H9 (cell line): ENCODE data around the gene AKAP1. TPM values are rescaled to one million over a fixed set of nuclear protein-coding genes. Genes with fewer than 3 reads are reported as not detected.

ENCODE experiments used
- DNase-seq: peaks from one replicate; pipeline ENCODE4 v3.0.0-alpha.2; 2017
- H2AFZ ChIP-seq: one replicate; pipeline ENCODE4 v1.6.1; 2013; ENCODE audit warnings: mild to moderate bottlenecking, low read length, control low read depth, moderate library complexity
- H2AK5ac ChIP-seq: 2 replicates; pipeline ENCODE4 v1.6.1; 2013; ENCODE audit warnings: low read length, control low read depth, mixed read lengths; ENCODE audit not compliant: insufficient read length
- H2BK120ac ChIP-seq: one replicate; pipeline ENCODE4 v1.6.1; 2013; ENCODE audit warnings: low read depth, mild to moderate bottlenecking, low read length, control low read depth, inconsistent platforms; ENCODE audit not compliant: poor library complexity, severe bottlenecking
- H2BK12ac ChIP-seq: 2 replicates; pipeline ENCODE4 v1.6.1; 2013; ENCODE audit warnings: low read length, control low read depth, mixed read lengths, low read depth; ENCODE audit not compliant: insufficient read length
- H2BK15ac ChIP-seq: 2 replicates; pipeline ENCODE4 v1.6.1; 2013; ENCODE audit warnings: low read depth, low read length, control low read depth
- H2BK20ac ChIP-seq: one replicate; pipeline ENCODE4 v1.6.1; 2013; ENCODE audit warnings: low read depth, mild to moderate bottlenecking, low read length, control low read depth, inconsistent platforms; ENCODE audit not compliant: poor library complexity, severe bottlenecking
- H2BK5ac ChIP-seq: 2 replicates; pipeline ENCODE4 v1.6.1; 2013; ENCODE audit warnings: low read length, control low read depth, mixed read lengths; ENCODE audit not compliant: insufficient read length
- H3K14ac ChIP-seq: 2 replicates; pipeline ENCODE4 v1.6.1; 2013; ENCODE audit warnings: low read length, control low read depth; ENCODE audit not compliant: insufficient read depth
- H3K18ac ChIP-seq: 2 replicates; pipeline ENCODE4 v1.6.1; 2013; ENCODE audit warnings: low read depth, mild to moderate bottlenecking, mixed read lengths, low read length, control low read depth; ENCODE audit not compliant: insufficient read length
- H3K23ac ChIP-seq: 2 replicates; pipeline ENCODE4 v1.6.1; 2013; ENCODE audit warnings: low read length, control low read depth, mixed read lengths, low read depth; ENCODE audit not compliant: insufficient read length
- H3K23me2 ChIP-seq: 2 replicates; pipeline ENCODE4 v1.6.1; 2013; ENCODE audit warnings: low read depth, mild to moderate bottlenecking, mixed read lengths, low read length, control low read depth; ENCODE audit not compliant: insufficient read length, poor library complexity, severe bottlenecking
- H3K27ac ChIP-seq: 2 replicates; pipeline ENCODE4 v1.5.1; 2013; ENCODE audit warnings: low read length, control low read depth, mixed read lengths, low read depth; ENCODE audit not compliant: insufficient read length
- H3K27me3 ChIP-seq: 2 replicates; pipeline ENCODE4 v1.6.1; 2013; ENCODE audit warnings: low read length, control low read depth, inconsistent platforms; ENCODE audit not compliant: insufficient read depth
- H3K4ac ChIP-seq: 2 replicates; pipeline ENCODE4 v1.6.1; 2013; ENCODE audit warnings: low read depth, mild to moderate bottlenecking, control low read depth, inconsistent platforms, low read length, moderate library complexity
- H3K4me1 ChIP-seq: 2 replicates; pipeline ENCODE4 v1.6.1; 2013; ENCODE audit warnings: low read length, control low read depth, inconsistent platforms; ENCODE audit not compliant: insufficient read depth
- H3K4me2 ChIP-seq: 2 replicates; pipeline ENCODE4 v1.6.1; 2013; ENCODE audit warnings: low read length, control low read depth, mixed read lengths; ENCODE audit not compliant: insufficient read length, insufficient read depth
- H3K56ac ChIP-seq: 2 replicates; pipeline ENCODE4 v1.6.1; 2013; ENCODE audit warnings: low read depth, mild to moderate bottlenecking, mixed read lengths, low read length, control low read depth; ENCODE audit not compliant: insufficient read length
- H3K79me1 ChIP-seq: 2 replicates; pipeline ENCODE4 v1.6.1; 2013; ENCODE audit warnings: low read depth, mild to moderate bottlenecking, moderate library complexity, low read length, control low read depth, inconsistent platforms; ENCODE audit not compliant: insufficient read depth, poor library complexity, severe bottlenecking
- H3K79me2 ChIP-seq: 2 replicates; pipeline ENCODE4 v1.6.1; 2013; ENCODE audit warnings: low read length, control low read depth, inconsistent platforms; ENCODE audit not compliant: insufficient read depth
- H3K9ac ChIP-seq: 2 replicates; pipeline ENCODE4 v1.6.1; 2013; ENCODE audit warnings: low read length, control low read depth, mixed read lengths; ENCODE audit not compliant: insufficient read length; ENCODE audit errors: extremely low read depth
- H3K9me3 ChIP-seq: one replicate; pipeline ENCODE4 v1.6.1; 2013; ENCODE audit warnings: low read depth, low read length, inconsistent platforms; ENCODE audit not compliant: control insufficient read depth
- H3T11ph ChIP-seq: one replicate; pipeline ENCODE4 v1.6.1; 2013; ENCODE audit warnings: mild to moderate bottlenecking, low read length, control low read depth, inconsistent platforms
- H4K20me1 ChIP-seq: one replicate; pipeline ENCODE4 v1.6.1; 2013; ENCODE audit not compliant: control insufficient read depth, insufficient read length, insufficient read depth
- H4K5ac ChIP-seq: 2 replicates; pipeline ENCODE4 v1.6.1; 2013; ENCODE audit warnings: low read depth, mild to moderate bottlenecking, mixed read lengths, low read length, control low read depth; ENCODE audit not compliant: insufficient read length
- H4K8ac ChIP-seq: replicated peaks from 2 replicates; pipeline ENCODE4 v1.6.1; 2013; ENCODE audit warnings: low read length, control low read depth, mixed read lengths, low read depth; ENCODE audit not compliant: insufficient read length
- H4K91ac ChIP-seq: 2 replicates; pipeline ENCODE4 v1.6.1; 2013; ENCODE audit warnings: low read depth, mild to moderate bottlenecking, moderate library complexity, mixed read lengths, low read length, control low read depth; ENCODE audit not compliant: insufficient read length
- H3K27ac Mint-ChIP-seq, 3 experiments: 2 replicates in 2 of 3; 3 replicates in 1 of 3; pipeline ENCODE4 v1.8.0; 2020 to 2021; ENCODE audit warnings: mixed read lengths in 3 of 3, mild to moderate bottlenecking in 1 of 3, moderate library complexity in 1 of 3
- H3K27me3 Mint-ChIP-seq: 2 replicates; pipeline ENCODE4 v1.8.0; 2021; ENCODE audit warnings: low read depth, mild to moderate bottlenecking, moderate library complexity, mixed read lengths
- H3K36me3 Mint-ChIP-seq, 3 experiments: 2 replicates in 2 of 3; 3 replicates in 1 of 3; pipeline ENCODE4 v1.8.0; 2020 to 2021; ENCODE audit warnings: low read depth in 3 of 3, mixed read lengths in 3 of 3; ENCODE audit not compliant: insufficient read depth in 1 of 3
- H3K4me1 Mint-ChIP-seq, 2 experiments: 2 replicates each; pipeline ENCODE4 v1.8.0; 2020; ENCODE audit warnings: mixed read lengths in 2 of 2
- H3K4me3 Mint-ChIP-seq, 2 experiments: 2 replicates in 1 of 2; 3 replicates in 1 of 2; pipeline ENCODE4 v1.8.0; 2020 to 2021; ENCODE audit warnings: mild to moderate bottlenecking in 2 of 2, mixed read lengths in 2 of 2, moderate library complexity in 1 of 2
- H3K9me3 Mint-ChIP-seq, 2 experiments: 2 replicates in 1 of 2; 3 replicates in 1 of 2; pipeline ENCODE4 v1.8.0; 2020; ENCODE audit warnings: mild to moderate bottlenecking in 2 of 2, mixed read lengths in 2 of 2, moderate library complexity in 1 of 2
- WGBS: extraction: QIAGEN DNeasy Blood & Tissue Kit; methylation state at CpG from one replicate; pipeline ENCODE4 v1.1.7; 2013; ENCODE audit warnings: missing lambda C conversion rate, low lambda C conversion rate, mixed read lengths; ENCODE audit not compliant: insufficient read length; ENCODE audit errors: extremely low coverage; 5-methylcytosine and 5-hydroxymethylcytosine counted together
- total RNA-seq: library from RNA; stranded (reverse); gene quantifications from 2 replicates; pipeline ENCODE4 v1.2.1, GENCODE V29; 2021
- TF ChIP-seq, protein P1 (sequence below): fragments of 200-600 bp; sonication (generic); conservative IDR thresholded peaks from 3 replicates; pipeline ENCODE4 v1.8.0; 2021; ENCODE audit warnings: antibody characterized with exemption, mild to moderate bottlenecking

The AKAP1 gene
- total RNA-seq, 1 experiment from 2014 or later = 61.2 TPM

DNA sequence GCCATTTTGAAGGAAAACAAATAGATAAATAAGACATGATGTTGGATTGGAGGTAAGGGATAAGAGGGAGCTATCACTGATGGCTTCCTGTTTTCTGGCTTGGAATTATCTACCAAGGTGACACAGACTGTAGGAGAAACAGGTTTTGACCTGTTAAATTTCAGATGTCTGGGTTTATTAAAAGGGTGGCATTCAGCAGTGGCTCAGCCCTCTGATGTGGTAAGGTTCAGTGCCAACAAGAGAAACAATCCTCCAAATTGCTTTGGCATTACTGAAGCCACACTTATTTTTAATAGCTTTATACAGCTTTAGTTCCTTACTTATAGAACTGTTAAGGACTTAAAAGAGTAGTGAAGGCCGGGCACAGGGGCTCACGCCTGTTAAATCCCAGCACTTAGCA is 37.0 kb upstream of the AKAP1 start:
- H3K27me3 Mint-ChIP-seq = no peaks in the 10 kb centered on the region
- Histone ChIP-seq H2AK5ac (no peak overlapping the region), H3K56ac (no peak overlapping the region), H3K18ac (no peak overlapping the region), H3K14ac (no peak overlapping the region), H3K4me1 (no peaks in the 10 kb centered on the region), H3T11ph (no peak overlapping the region), H3K4ac (no peak overlapping the region), H2BK12ac (no peak overlapping the region), H2BK15ac (no peak overlapping the region), H4K8ac (no peak overlapping the region), H3K4me2 (no peak overlapping the region), H3K23me2 (no peaks in the 10 kb centered on the region), H2AFZ (no peak overlapping the region), H4K91ac (no peak overlapping the region), H2BK120ac (no peak overlapping the region), H3K27ac (no peak overlapping the region), H4K20me1 (no peaks in the 10 kb centered on the region), H4K5ac (no peak overlapping the region), H3K79me1 (no peaks in the 10 kb centered on the region), H3K9ac (no peak overlapping the region), H3K9me3 (no peaks in the 10 kb centered on the region), H3K23ac (no peak overlapping the region), H3K79me2 (no peaks in the 10 kb centered on the region), H2BK20ac (no peak overlapping the region), H3K27me3 (no peaks in the 10 kb centered on the region), H2BK5ac (no peak overlapping the region)
- H3K36me3 Mint-ChIP-seq = no peaks in the 10 kb centered on the region
- TF ChIP-seq, protein P1, sequence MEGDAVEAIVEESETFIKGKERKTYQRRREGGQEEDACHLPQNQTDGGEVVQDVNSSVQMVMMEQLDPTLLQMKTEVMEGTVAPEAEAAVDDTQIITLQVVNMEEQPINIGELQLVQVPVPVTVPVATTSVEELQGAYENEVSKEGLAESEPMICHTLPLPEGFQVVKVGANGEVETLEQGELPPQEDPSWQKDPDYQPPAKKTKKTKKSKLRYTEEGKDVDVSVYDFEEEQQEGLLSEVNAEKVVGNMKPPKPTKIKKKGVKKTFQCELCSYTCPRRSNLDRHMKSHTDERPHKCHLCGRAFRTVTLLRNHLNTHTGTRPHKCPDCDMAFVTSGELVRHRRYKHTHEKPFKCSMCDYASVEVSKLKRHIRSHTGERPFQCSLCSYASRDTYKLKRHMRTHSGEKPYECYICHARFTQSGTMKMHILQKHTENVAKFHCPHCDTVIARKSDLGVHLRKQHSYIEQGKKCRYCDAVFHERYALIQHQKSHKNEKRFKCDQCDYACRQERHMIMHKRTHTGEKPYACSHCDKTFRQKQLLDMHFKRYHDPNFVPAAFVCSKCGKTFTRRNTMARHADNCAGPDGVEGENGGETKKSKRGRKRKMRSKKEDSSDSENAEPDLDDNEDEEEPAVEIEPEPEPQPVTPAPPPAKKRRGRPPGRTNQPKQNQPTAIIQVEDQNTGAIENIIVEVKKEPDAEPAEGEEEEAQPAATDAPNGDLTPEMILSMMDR = no peak
- H3K4me1 Mint-ChIP-seq = peaks cover 24 to 25% of the 10 kb centered on the region in 2 experiments
- H3K4me3 Mint-ChIP-seq = no peak overlapping the region
- H3K9me3 Mint-ChIP-seq = no peaks in the 10 kb centered on the region; a peak in 1 of 5 replicates
- WGBS = no CpG with 5 or more reads among the region's 2 CpGs
- H3K27ac Mint-ChIP-seq = no peak overlapping the region
- DNase-seq = no peak
